Neural progenitor cell (in vitro differentiated cells): ENCODE data around the gene TNP2. TPM values are rescaled to one million over a fixed set of nuclear protein-coding genes. Genes with fewer than 3 reads are reported as not detected.

Experiments
- DNase-seq: peaks from one replicate; pipeline ENCODE4 v3.0.0-alpha.2; 2016; ENCODE audit warnings: low spot score
- H2AFZ ChIP-seq: fragments of 200-600 bp; sonication (generic); replicated peaks from 2 replicates; pipeline ENCODE4 v1.6.1; 2016; ENCODE audit warnings: antibody characterized with exemption
- H3F3A ChIP-seq: fragments of 200-600 bp; sonication (generic); 2 replicates; pipeline ENCODE4 v1.6.1; 2016; ENCODE audit warnings: antibody characterized with exemption, low read depth
- H3K27ac ChIP-seq: fragments of 200-600 bp; sonication (generic); 2 replicates; pipeline ENCODE4 v1.5.1; 2016; ENCODE audit warnings: mild to moderate bottlenecking
- H3K27me3 ChIP-seq: fragments of 200-600 bp; sonication (generic); 2 replicates; pipeline ENCODE4 v1.6.1; 2016; ENCODE audit warnings: mild to moderate bottlenecking, moderate library complexity
- H3K36me3 ChIP-seq: fragments of 200-600 bp; sonication (generic); 2 replicates; pipeline ENCODE4 v1.5.1; 2016
- H3K4me1 ChIP-seq: fragments of 200-600 bp; sonication (generic); 2 replicates; pipeline ENCODE4 v1.6.1; 2016; ENCODE audit warnings: mixed run types
- H3K4me2 ChIP-seq: fragments of 200-600 bp; sonication (generic); 2 replicates; pipeline ENCODE4 v1.6.1; 2016
- H3K4me3 ChIP-seq: fragments of 200-600 bp; sonication (generic); 2 replicates; pipeline ENCODE4 v1.5.1; 2016
- H3K79me2 ChIP-seq: fragments of 200-600 bp; sonication (generic); 2 replicates; pipeline ENCODE4 v1.6.1; 2016; ENCODE audit warnings: low read depth
- H3K9ac ChIP-seq: fragments of 200-600 bp; sonication (generic); 2 replicates; pipeline ENCODE4 v1.6.1; 2016
- H3K9me3 ChIP-seq: fragments of 200-600 bp; sonication (generic); 2 replicates; pipeline ENCODE4 v1.5.1; 2016; ENCODE audit warnings: low read depth
- H4K20me1 ChIP-seq: fragments of 200-600 bp; sonication (generic); 2 replicates; pipeline ENCODE4 v1.6.1; 2016; ENCODE audit warnings: low read depth
- H3K27ac Mint-ChIP-seq: 3 replicates; pipeline ENCODE4 v1.8.0; 2021; ENCODE audit warnings: mixed read lengths
- H3K27me3 Mint-ChIP-seq: 2 replicates; pipeline ENCODE4 v1.8.0; 2022; ENCODE audit warnings: low read depth, mild to moderate bottlenecking, inconsistent platforms, moderate library complexity, mixed read lengths; ENCODE audit not compliant: insufficient read depth
- H3K36me3 Mint-ChIP-seq: 3 replicates; pipeline ENCODE4 v1.8.0; 2021; ENCODE audit warnings: mixed read lengths
- H3K4me1 Mint-ChIP-seq: 3 replicates; pipeline ENCODE4 v1.8.0; 2021; ENCODE audit warnings: mixed read lengths
- H3K4me3 Mint-ChIP-seq: 3 replicates; pipeline ENCODE4 v1.8.0; 2021; ENCODE audit warnings: mild to moderate bottlenecking, moderate library complexity, mixed read lengths
- H3K9me3 Mint-ChIP-seq: 3 replicates; pipeline ENCODE4 v1.8.0; 2020; ENCODE audit warnings: mixed read lengths
- EZH2 ChIP-seq: fragments of 200-600 bp; sonication (generic); IDR thresholded peaks from 2 replicates; pipeline ENCODE4 v1.6.1; 2017; ENCODE audit warnings: antibody characterized with exemption, mild to moderate bottlenecking, moderate library complexity
- EZH2phosphoT487 ChIP-seq: fragments of 200-600 bp; sonication (generic); IDR thresholded peaks from 2 replicates; pipeline ENCODE4 v1.6.1; 2017; ENCODE audit warnings: antibody characterized with exemption
- total RNA-seq: library from RNA; depleted of rRNA; stranded (reverse); fragments of >200 nt; gene quantifications from 2 replicates; pipeline ENCODE4 v1.2.3, GENCODE V29; 2015; ENCODE audit warnings: low replicate concordance
- TF ChIP-seq, protein P1 (sequence below): fragments of 200-600 bp; sonication (generic); IDR thresholded peaks from 2 replicates; pipeline ENCODE4 v1.5.1; 2017; ENCODE audit warnings: antibody characterized with exemption, mild to moderate bottlenecking

Gene TNP2
- total RNA-seq, 1 donor from 2014 or later, result not detected

DNA sequence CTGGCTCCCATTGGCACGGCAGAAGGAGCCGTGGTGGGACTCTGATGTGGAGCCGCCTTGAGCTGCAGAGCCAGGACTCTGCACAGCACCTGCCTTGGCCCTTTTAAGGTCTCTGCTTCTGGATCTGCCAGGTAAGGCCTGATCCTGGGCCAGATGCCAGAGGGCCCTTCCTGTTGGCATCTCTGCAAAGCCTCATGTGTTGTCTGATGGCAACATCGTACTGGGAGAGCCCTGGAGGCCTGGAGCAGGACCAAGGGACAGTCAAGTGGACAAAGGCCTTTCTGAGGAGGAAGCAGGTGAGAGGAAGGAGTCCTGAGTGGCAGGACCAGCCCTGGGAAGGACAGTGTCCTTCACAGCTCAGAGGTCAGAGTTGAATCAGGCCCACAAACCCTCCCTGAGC is 39.2 kb downstream of the TNP2 start:
- no peak overlapping the region for H3K27ac ChIP-seq
- H3K79me2 ChIP-seq, result no peaks in the 10 kb centered on the region
- no peaks in the 10 kb centered on the region for H3F3A ChIP-seq
- H4K20me1 ChIP-seq, result no peaks in the 10 kb centered on the region
- TF ChIP-seq EZH2phosphoT487, result no peak
- TF ChIP-seq EZH2, result no peak
- TF ChIP-seq, protein P1, sequence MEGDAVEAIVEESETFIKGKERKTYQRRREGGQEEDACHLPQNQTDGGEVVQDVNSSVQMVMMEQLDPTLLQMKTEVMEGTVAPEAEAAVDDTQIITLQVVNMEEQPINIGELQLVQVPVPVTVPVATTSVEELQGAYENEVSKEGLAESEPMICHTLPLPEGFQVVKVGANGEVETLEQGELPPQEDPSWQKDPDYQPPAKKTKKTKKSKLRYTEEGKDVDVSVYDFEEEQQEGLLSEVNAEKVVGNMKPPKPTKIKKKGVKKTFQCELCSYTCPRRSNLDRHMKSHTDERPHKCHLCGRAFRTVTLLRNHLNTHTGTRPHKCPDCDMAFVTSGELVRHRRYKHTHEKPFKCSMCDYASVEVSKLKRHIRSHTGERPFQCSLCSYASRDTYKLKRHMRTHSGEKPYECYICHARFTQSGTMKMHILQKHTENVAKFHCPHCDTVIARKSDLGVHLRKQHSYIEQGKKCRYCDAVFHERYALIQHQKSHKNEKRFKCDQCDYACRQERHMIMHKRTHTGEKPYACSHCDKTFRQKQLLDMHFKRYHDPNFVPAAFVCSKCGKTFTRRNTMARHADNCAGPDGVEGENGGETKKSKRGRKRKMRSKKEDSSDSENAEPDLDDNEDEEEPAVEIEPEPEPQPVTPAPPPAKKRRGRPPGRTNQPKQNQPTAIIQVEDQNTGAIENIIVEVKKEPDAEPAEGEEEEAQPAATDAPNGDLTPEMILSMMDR, result no peak
- no peak overlapping the region for H3K4me3 ChIP-seq
- no peaks in the 10 kb centered on the region for H3K4me1 ChIP-seq
- no peaks in the 10 kb centered on the region for H3K9me3 ChIP-seq
- Mint-ChIP-seq H3K9me3 (no peaks in the 10 kb centered on the region), H3K36me3 (no peaks in the 10 kb centered on the region), H3K27ac (no peak overlapping the region), H3K27me3 (peaks cover 6% of the 10 kb centered on the region), H3K4me3 (no peak overlapping the region), H3K4me1 (peaks cover 2% of the 10 kb centered on the region)
- H2AFZ ChIP-seq, result no peak overlapping the region
- no peaks in the 10 kb centered on the region for H3K36me3 ChIP-seq
- no peak for DNase-seq
- no peak overlapping the region for H3K9ac ChIP-seq
- no peaks in the 10 kb centered on the region for H3K27me3 ChIP-seq
- no peak overlapping the region for H3K4me2 ChIP-seq

DNA sequence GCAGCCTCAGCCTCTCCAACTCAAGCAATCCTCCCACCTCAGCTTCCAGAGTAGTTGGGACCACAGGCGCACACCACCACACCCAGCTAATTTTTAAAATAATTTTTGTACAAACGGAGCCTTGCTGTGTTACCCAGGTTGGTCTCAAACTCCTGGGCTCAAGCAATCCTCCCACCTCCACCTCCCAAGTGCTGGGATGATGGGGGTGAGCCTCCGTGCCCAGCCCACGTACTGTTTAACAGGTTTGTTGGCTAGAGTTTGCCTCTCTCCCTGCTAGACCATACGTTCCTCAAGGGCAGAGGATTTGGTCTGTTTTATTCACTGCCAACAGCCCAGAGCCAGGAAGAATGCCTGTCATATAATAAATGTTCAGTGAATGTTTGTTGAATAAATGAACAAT is 39.7 kb downstream of the TNP2 start:
- Mint-ChIP-seq H3K4me3 (no peak overlapping the region), H3K27me3 (peaks cover 6% of the 10 kb centered on the region), H3K36me3 (no peaks in the 10 kb centered on the region), H3K27ac (no peak overlapping the region), H3K4me1 (peaks cover 7% of the 10 kb centered on the region), H3K9me3 (no peaks in the 10 kb centered on the region)
- no peak overlapping the region for H2AFZ ChIP-seq
- TF ChIP-seq, protein P1, result no peak
- no peaks in the 10 kb centered on the region for H4K20me1 ChIP-seq
- H3K27me3 ChIP-seq, result no peaks in the 10 kb centered on the region
- DNase-seq, result no peak
- no peak overlapping the region for H3K9ac ChIP-seq
- H3K9me3 ChIP-seq, result no peaks in the 10 kb centered on the region
- H3F3A ChIP-seq, result no peaks in the 10 kb centered on the region
- H3K4me1 ChIP-seq, result peaks cover under 1% of the 10 kb centered on the region
- H3K27ac ChIP-seq, result no peak overlapping the region
- no peak overlapping the region for H3K4me3 ChIP-seq
- no peaks in the 10 kb centered on the region for H3K36me3 ChIP-seq
- H3K79me2 ChIP-seq, result no peaks in the 10 kb centered on the region
- no peak overlapping the region for H3K4me2 ChIP-seq

DNA sequence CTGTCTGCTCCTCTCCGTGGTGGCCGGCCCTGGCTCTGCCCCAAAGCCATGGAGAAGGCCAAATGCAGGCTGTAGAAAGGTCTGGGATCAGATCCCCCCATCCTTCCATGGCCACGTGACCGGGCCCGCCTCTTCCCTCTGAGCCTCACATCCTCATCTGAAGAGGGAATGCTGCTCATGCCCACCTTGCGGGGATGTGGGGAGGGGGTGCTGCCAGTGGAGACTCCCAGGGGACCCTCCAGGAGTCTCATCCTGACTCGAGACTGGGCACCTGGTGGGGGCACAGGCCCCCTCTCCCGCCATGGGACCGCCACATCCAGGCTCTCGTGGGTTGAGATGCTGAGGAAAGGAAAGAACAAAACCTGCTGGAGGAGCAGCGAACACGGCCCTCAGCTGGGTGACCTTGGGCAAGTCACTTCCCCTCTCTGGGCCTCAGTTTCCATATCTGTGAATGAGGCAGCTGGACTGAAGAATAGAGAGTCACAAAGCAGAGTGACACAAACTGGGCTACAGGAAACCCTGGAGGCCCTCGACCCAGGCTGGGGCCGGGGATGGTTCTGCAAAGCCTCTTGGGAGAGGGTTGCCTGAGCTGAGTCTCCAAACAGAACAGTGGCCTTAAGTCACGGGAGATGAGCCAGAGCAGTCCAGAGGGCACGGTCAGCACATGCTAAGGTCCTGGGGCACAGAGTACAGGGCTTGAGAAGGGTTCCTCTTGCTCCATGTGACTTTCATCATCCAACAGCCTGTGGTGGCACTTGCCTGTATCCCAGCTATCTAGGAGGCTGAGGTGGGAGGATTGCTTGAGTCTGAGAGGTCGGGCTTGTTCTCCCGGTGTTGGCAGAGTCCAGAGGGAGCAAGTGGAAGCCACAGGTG is 43.2 kb downstream of the TNP2 start:
- Histone ChIP-seq H3K9me3 (no peaks in the 10 kb centered on the region), H3K36me3 (no peaks in the 10 kb centered on the region), H3K27ac (no peak overlapping the region), H3K27me3 (no peaks in the 10 kb centered on the region), H2AFZ (no peak overlapping the region), H3F3A (no peaks in the 10 kb centered on the region), H3K79me2 (no peaks in the 10 kb centered on the region), H3K4me3 (no peak overlapping the region), H3K4me2 (no peak overlapping the region), H3K4me1 (peaks cover 3% of the 10 kb centered on the region), H3K9ac (no peak overlapping the region), H4K20me1 (no peaks in the 10 kb centered on the region)
- TF ChIP-seq, protein P1, result no peak
- TF ChIP-seq EZH2 (no peak), EZH2phosphoT487 (no peak)
- Mint-ChIP-seq H3K27me3 (peaks cover 8% of the 10 kb centered on the region), H3K4me1 (peaks cover 6% of the 10 kb centered on the region), H3K4me3 (no peak overlapping the region), H3K36me3 (no peaks in the 10 kb centered on the region), H3K27ac (no peak overlapping the region), H3K9me3 (no peaks in the 10 kb centered on the region)
- no peak for DNase-seq
